ENCODE measurements around the gene PRDX5.

DNA sequence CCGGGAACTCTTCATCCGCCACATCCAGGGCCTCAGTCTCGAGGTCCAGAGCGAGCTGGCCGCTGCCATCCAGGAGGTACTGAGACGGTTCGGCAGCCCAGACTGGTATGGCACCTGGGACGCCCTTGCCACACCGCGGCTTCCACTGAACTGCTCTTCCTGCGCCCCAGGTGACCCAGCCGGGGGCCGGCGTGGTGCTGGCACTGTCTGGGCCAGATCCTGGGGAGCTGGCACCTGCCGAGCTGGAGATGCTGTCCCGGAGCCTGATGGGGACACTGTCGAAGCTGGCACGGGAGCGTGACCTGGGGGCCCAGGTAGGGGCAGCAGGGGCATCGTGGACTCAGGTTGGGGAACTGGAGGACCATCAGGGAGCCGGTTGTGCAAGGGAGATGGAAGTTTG is 23.5 kb downstream of the PRDX5 start:
- TF ChIP-seq, protein P1, sequence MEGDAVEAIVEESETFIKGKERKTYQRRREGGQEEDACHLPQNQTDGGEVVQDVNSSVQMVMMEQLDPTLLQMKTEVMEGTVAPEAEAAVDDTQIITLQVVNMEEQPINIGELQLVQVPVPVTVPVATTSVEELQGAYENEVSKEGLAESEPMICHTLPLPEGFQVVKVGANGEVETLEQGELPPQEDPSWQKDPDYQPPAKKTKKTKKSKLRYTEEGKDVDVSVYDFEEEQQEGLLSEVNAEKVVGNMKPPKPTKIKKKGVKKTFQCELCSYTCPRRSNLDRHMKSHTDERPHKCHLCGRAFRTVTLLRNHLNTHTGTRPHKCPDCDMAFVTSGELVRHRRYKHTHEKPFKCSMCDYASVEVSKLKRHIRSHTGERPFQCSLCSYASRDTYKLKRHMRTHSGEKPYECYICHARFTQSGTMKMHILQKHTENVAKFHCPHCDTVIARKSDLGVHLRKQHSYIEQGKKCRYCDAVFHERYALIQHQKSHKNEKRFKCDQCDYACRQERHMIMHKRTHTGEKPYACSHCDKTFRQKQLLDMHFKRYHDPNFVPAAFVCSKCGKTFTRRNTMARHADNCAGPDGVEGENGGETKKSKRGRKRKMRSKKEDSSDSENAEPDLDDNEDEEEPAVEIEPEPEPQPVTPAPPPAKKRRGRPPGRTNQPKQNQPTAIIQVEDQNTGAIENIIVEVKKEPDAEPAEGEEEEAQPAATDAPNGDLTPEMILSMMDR (IDR thresholded peaks at IDR 0.05): no peak
- TF ChIP-seq POLR2A (IDR thresholded peaks at IDR 0.05): no peak
